Activated gamma-delta T cell treated with anti-CD3 and anti-CD28 coated beads, Interleukin-2, amount 50 U/mL, for 16 hours (primary cell): ENCODE results near the gene SAP25.

Source experiments
- DNase-seq: peaks from one replicate; pipeline ENCODE4 v3.0.0-alpha.2; 2020; ENCODE audit warnings: low read depth

SAP25 gene

DNA sequence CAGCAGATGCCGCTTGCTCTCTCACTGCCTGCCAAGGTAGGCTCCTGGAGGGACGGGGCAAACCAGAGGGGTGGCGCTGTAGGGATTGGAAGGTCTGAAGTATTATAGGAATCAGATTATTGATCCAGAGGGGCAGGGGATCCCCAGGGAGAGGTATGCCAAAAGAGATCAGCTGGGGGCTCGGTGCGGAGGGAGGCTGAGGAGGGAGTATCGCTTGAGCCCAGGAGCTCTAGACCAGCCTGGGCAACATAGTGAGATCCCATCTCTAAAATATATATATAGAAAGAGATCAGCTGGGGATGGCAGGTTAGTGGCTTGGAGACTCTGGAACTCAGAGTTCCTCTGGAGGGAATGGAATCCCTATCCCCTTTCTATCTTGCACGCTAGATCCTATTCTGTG is 21.5 kb upstream of the SAP25 start:
- no peak for DNase-seq

DNA sequence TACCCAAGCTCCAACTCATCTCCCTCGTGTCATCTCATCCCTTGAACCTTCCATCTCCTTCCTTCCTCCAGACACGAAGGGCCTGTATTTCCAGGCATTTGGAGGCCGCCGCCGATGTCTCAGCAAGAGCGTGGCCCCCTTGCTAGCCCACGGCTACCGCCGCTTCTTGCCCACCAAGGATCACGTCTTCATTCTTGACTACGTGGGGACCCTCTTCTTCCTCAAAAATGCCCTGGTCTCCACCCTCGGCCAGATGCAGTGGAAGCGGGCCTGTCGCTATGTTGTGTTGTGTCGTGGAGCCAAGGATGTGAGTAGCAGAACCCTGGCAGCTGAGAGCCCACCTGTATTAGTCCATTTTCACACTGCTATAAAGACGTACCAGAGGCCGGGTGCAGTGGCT is 17.9 kb upstream of the SAP25 start:
- no peak for DNase-seq

DNA sequence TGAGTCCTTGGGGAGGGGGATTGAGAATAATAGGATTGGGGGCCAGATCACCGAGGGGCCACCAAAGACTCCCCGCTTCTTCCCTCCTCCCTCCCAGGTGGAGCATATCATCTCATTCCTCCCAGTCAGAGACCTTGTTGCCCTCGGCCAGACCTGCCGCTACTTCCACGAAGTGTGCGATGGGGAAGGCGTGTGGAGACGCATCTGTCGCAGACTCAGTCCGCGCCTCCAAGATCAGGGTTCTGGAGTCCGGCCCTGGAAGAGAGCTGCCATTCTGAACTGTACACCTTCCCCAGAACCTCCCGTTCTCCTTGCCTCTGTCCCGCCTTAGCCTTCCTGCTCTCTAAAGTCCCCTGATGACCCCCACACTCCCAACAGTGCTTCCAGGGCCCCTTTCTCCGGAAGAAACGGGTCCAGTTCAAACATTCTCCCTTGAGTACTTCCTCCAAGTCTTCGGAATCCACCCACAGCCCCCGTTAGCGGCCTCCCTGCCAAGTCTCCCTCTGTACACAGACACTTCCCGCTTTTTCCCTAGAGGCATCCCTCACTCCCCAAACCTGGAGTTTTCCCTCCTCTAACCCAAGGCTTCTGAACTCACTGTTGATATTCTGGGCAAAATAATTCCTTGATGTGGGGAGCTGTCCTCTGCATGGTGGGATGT is 16.5 kb upstream of the SAP25 start:
- no peak for DNase-seq

DNA sequence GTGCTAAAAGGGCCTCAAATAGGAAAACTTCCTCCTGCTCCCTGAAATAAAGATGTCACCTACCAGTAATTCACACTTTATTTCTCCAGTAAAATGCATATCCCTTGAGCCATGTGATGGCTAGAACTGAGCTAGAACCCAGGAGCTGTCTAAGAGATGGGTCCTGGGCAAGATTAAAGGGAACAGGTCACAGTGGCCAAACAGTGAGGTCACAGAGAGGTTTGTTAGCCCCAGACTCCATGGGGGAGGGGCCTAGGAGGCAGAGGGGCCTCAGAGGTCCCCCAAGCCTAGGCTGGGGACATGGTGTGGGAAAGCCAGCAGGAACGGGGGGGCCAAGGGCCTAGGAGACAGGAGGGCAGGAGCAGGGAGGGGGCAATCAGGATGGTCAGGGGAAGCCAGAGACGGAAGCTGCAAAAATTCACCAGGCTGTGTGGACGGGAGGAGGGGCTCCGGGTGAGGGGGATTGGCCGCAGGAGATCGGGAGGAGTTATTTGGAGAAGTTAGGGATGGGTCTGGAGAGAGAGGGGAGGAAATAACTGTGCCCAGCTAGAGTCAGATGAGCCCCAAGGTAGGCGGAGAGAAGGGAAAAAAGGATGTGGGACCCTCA is 15.7 kb upstream of the SAP25 start:
- no peak for DNase-seq

GRCh38 chr7:100588438-100588837 is 14.7 kb upstream of the SAP25 start:
- no peak for DNase-seq

DNA sequence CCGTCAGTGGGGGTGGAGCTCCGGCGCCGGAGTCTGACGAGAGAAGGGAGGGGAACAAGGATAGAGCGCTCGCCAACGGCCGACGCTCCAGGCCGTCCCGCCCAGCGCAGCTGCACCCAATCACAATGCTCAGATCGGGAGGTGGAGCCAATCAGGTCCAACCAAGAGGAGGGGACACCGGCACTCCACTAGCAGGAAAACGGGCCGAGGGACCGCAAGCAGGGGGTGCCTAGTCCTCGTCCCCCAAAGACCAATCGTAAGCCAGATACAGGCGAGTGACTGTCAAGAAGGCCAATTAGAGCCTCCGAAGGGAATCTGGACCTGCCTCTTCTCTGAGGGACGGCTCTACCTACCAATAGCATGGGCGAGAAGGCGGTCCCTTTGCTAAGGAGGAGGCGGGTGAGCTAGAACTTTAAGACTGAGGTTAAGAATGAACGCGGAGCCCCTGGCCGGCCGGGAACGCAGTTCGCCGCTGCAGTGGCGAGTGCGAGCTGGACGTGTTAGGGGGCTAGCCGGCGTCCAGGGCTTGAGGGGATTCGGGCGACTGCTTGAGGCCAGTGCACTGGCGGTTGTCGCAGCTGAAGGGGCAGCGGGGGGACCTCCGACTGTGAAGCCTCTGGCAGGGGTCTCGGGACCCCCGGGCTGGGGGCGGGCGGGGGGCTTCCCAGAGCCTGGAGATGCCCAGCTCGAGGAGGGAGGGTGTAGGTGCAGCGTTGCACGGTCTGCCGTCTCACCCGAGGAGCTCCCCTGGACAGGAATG is 12.7 kb upstream of the SAP25 start, which contains the start of gene FBXO24:
TSS of gene FBXO24 (plus strand) at position 63 of the 760 bp plus-strand sequence. CDS start at position 361, 298 bp downstream.
- DNase-seq = peak; percentile 99

DNA sequence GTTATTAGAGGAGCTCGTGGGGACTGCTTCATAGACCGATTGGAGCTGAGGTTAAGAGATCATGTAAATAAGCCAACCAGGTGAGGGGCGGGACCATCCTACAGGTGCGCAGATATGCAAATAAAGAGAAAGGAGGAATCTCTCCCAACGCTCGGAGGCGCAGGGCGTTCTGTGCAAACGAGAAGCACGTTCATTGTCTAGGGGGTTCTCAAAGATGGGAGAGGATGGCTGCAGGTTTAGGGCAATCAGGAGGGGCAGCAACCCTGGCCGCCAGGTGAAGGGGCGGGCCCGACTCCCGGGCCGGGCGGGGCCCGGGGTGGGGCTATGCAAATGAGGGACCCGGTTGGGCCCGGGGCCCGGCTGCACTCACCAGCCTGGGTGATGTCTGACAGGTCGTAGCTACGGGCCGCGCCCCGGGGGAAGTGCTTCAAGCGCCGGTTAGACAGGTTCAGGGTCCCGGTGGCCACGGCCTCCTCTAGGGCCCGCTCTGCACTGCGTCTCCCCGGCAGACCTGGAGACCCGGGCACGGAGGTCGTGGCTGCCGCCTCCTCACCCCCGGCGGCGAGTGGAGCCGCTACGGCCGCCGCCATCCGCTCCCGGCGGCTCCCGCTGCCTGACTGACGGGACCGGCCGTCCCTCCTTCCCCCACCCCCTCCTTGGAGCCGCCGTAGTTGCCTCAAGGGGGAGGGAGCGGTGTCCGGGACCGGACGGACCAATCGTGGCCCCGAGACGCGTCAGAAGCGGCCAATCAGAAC is 12.0 kb upstream of the SAP25 start, which contains the start of gene LRCH4:
TSS of gene LRCH4 (minus strand) at position 619 of the 755 bp plus-strand sequence. CDS start at position 590, 29 bp downstream.
- peak; percentile 36 for DNase-seq

DNA sequence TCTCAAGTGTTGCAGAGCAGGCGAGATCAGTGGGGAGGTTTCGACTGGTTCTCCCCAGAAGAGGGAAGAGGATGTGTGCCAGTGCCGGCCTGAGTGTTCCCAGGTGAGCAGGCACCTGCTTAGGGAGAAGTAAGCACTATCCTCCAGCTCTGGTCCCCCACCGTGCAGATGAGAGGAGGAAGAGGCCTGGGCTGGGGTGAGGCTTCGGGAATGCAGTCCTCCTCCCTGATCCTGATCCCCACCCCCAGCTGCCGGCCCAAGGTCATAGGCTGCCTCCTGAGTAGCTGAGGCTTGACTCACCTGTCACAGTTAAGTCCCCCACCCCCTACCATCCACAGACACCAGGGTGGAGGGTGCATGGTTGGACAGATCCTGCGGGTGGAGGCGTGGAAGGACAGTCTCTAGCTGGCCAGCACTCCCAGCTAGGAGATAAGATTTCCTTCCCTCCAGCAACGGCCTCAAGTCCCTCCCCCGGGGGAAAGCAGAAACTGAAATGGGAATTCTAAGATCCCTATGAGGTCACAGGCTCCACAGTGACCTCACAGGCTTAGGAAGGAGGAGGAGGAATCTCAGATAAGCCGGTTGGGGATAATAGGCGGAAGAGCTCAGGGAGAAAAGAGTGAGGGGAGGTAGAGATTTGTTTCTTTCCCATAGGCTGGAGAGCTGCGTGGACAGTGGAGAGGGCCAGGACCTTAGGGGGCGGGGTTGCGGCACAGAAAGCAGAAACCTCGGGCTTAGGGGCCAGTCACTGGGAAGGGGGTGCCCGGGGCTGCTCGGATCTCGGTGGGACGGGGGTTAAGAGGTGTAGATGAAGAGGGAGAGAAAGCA is 11.2 kb upstream of the SAP25 start:
- no peak for DNase-seq

GRCh38 chr7:100584054-100584682 is 10.5 kb upstream of the SAP25 start:
- DNase-seq = no peak

DNA sequence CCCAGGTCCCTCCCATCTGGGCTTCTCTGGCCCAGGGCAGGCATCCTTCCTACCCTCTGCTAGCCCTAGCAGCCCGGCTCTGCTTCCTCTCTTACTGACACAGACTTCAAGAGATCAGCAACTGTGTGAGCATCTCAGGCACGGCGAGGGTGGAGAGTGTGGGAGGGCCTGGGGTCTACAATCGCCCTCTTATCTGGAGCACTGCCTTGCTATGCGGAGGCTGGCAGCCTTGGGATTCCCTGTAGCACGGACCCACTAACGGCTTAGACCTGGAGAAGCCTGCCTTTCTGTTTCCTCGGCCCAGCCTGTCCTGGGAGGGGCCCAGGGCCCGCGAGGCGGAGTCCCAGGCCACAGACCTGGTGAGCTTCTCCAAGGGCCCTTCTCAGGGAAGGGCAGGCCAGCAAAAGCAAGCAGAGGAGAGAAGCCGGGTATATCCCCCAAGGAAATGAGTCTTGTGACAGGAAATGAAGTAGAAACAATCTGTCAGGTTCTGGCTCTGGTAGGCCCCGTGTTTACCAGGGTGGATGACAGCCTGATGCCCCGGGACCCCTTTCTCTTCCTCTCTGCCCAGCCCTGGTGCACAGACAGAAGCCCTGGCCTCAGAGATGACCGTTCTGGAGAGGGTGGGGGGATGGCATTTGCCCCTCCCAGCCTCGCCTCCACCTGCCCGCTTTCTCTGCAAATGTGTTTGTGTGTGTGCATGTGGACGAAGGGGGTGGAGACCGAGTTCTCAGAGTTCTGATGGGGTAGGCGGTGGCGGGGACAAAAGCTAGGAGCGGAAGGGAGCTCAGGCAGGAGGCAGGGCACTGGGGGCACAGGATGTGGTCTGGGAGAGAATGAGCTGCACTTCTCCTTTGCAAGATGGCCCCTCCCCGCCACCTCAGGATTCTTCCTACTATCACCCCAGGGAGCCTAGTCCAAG is 9.7 kb upstream of the SAP25 start:
- DNase-seq = peak; percentile 40

DNA sequence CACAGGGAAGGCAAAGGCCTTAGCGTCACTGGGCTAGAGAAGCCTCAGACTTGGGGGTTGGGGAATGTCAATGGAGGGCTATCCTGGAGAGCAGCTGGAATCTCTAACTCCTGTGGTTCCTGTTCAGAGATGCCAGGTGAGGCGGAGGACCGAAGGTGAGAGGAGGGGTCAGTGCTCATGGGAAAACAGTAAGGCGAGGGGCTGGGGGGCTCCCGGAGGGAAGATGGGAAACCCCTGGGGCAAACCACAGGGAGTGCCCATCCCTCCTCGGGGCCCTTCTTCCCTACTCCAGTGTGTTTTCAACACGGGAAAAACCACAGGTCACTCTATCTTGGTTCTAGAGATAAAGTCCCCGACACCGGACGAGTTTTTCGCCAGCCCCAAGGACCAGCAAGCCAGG is 8.9 kb upstream of the SAP25 start:
- DNase-seq = no peak

GRCh38 chr7:100582041-100582579 is 8.4 kb upstream of the SAP25 start:
- DNase-seq = no peak

DNA sequence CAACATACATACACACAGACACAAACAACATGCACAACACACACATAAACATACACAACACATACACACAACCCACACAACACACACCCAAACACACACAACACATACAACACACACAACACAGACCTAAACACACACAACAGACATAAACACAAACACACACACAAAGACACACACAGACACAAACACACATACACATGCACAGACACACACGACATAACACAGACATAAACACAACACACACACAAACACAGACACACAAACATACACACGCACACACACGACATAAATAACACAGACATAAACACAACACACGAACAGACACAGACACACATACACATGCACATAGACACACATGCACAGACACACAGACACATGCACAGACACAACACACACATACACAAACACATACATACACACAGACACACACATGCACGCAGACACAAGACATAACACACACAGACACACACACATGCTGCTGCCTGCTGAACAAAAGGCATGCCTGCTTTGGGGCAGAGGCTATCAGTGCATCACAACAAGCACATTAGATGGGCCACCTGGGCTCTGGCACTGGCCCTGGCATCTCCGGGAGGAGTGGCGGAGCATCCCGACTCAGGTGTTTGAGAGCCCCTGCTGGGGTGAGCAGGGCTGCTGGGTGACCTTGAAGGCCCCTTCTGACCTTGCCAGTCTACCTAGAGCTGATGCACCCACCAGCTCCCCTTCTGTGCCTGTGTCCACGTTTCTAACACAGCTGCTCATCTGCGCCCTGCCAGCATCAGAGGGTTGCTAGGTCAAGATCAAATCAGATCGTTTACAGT is 7.0 kb upstream of the SAP25 start:
- DNase-seq = no peak

DNA sequence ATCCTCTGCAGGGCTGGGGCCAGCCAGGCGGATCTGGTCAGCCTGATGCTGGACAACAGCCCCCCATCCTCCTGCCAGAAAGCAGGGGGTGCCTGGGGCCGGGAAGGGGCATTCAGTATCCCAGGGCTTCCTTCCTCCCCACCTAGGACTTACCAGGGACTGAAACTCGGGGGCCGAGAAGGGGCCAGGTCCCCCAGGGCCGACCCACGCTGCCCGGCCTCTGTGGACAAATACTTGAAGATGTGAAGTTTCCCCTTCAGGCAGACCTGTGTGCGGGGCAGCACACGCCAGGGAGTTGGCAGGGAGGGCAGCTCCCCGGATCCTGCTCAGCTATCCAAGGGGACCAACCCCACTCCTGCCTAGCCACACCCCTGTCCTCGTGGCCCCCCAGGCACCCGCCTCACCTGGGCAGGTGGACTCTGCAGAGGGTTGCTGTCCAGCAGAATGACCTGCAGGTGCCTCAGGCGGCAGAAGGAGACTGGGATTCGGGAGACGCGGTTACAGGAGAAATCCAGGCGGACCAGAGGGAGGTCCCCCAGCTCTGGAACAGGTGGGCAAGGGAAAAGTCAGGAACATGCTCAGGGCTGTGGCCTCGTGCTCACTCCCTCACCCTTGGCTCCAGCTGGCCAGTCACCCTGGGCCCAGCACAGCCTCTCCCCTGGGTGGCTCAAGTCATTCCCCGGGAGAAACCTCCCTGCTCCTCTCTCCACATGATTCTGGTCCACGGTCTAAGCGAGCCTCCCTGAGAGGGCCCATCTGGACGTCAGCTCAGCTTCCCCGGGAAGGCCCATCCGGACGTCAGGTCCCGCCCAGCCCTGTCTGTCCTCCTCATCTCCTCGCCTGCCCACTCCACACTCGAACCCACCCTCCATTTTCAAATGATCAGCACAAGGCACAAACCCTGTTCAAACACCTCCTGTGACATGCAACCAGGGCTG is 4.8 kb upstream of the SAP25 start:
- DNase-seq = no peak

DNA sequence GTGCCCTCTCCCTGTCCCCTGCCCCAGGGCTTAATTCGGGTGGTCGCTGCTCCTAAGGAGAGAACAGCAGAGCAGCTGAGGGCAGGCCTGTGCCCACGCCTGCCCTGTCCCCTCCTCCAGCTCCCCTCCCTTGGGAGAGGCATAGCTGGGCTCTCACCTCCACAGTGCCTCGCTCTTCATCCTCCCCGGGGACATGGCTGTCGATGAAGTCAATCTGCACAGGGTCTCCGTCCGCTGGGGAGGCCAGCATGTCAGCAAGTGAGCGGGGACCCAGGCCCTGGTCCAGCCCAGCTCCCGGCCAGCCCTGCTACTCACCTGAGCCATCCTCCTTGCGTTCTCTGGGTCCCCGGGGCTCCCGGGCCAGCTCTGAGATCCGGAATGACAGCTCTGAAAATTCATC is 3.8 kb upstream of the SAP25 start:
- DNase-seq = no peak

GRCh38 chr7:100577103-100577502 is 3.4 kb upstream of the SAP25 start:
- no peak for DNase-seq

DNA sequence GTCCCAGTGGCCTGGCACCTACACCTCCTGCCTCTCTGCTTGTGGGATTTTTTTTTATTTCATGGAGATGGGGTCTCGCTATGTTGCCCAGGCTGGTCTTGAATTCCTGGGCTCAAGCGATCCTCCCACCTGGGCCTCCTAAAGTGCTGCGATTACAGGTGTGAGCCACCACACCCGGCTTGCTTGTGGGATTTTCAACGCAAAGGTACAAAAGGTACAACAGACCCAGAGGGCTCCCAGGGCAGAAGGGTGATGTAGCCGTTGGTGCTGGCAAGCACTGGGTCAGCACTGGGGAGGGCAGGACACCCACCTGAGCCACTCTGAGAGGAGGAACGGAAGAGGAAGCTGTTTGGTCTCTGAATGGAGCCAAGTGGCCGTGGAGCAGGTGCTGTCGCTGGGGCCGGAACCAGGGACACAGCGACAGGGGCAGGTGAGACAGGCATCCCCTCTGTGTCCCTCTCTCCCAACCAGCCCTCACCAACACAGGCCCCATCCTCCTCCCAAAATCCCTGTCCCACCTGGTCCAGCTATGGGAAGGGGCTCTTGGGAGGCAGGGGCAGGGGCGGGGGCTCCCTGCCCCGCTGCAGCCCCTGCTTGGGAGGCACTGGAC is 2.8 kb upstream of the SAP25 start:
- no peak for DNase-seq
